Tibial nerve (tissue), 4 donors: ENCODE measurements around the gene AGMO. TPM values are rescaled to one million over a fixed set of nuclear protein-coding genes. Genes with fewer than 3 reads are reported as not detected.
A peak's percentile ranks its signal among the peaks of the same experiment; 100 is the strongest.

Experiments
- DNase-seq, 2 donors: peaks; one replicate each; pipeline ENCODE4 v3.0.0-alpha.2; 2019; ENCODE audit warnings: low spot score in 2 of 2
- H3K27ac ChIP-seq, 4 donors: fragments of 200-600 bp; sonication (generic) in 3 of 4; one replicate each; pipeline ENCODE4 v1.5.1; 2017 to 2019; ENCODE audit warnings: mild to moderate bottlenecking in 1 of 4
- H3K27me3 ChIP-seq, 2 donors: fragments of 200-600 bp; sonication (generic) in 1 of 2; one replicate each; pipeline versions ENCODE4 v1.5.1 to v1.6.0; 2017 to 2019
- H3K36me3 ChIP-seq, 3 donors: fragments of 200-600 bp; sonication (generic); one replicate each; pipeline ENCODE4 v1.5.1; 2018 to 2019
- H3K4me1 ChIP-seq, 4 donors: fragments of 200-600 bp; sonication (generic) in 3 of 4; one replicate each; pipeline ENCODE4 v1.5.1; 2017 to 2019
- H3K4me3 ChIP-seq, 4 donors: fragments of 200-600 bp; sonication (generic) in 3 of 4; one replicate each; pipeline ENCODE4 v1.5.1; 2017 to 2019; ENCODE audit warnings: mild to moderate bottlenecking in 1 of 4, moderate library complexity in 1 of 4
- H3K9me3 ChIP-seq, 4 donors: fragments of 200-600 bp; sonication (generic) in 3 of 4; one replicate each; pipeline ENCODE4 v1.5.1; 2017 to 2019
- EP300 ChIP-seq, 2 donors: sonication (generic); formaldehyde crosslinking; IDR thresholded peaks; one replicate each; pipeline ENCODE4 v1.6.1; 2017; ENCODE audit warnings: antibody characterized with exemption in 2 of 2, mild to moderate bottlenecking in 1 of 2
- POLR2A ChIP-seq, 2 donors: fragments of 450-650 bp; IDR thresholded peaks; one replicate each; pipeline ENCODE4 v1.6.1; 2017; ENCODE audit warnings: antibody characterized with exemption in 2 of 2, mild to moderate bottlenecking in 2 of 2, moderate library complexity in 2 of 2
- WGBS, 2 donors: methylation state at CpG; one replicate each; pipeline ENCODE4 v1.1.5; 2018; 5-methylcytosine and 5-hydroxymethylcytosine counted together
- total RNA-seq, 4 donors: library from RNA; depleted of rRNA; stranded (reverse); fragments of >200 nt; gene quantifications; one replicate each; pipeline ENCODE4 v1.1.0, GENCODE V29; 2016
- TF ChIP-seq, protein P1 (sequence below), 5 experiments: fragments of 200-600 bp in 3 of 5; fragments of 450-650 bp in 2 of 5; sonication (generic) in 3 of 5; IDR thresholded peaks; one replicate each; pipeline ENCODE4 v1.5.1; 2016 to 2019; ENCODE audit warnings: antibody characterized with exemption in 5 of 5, mild to moderate bottlenecking in 3 of 5, moderate library complexity in 2 of 5

The AGMO gene
- total RNA-seq, 4 donors from 2014 or later, result 2.4 to 14.0 (median 6.5) TPM

DNA sequence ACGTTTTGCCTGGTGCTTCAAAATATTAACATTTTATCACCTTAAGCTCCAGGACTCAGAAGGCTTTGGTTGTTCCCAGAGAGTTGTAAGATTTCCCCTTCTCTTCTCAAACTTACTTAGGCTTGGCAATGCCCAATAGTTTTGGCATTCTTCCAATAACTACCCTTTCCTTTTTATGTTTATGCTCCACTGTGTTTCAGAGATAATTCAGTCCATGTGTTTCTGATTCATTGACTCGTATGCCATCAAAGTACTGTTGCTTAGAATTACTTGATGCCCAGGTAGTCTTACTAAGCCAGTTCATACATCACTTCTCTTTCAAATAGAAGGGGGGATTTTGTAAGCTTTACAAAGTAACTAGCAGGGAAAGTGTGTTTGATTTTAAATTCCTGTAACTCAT lies 66.6 kb downstream of the AGMO start:
- TF ChIP-seq POLR2A (IDR thresholded peaks at IDR 0.05), result no peak
- TF ChIP-seq, protein P1, sequence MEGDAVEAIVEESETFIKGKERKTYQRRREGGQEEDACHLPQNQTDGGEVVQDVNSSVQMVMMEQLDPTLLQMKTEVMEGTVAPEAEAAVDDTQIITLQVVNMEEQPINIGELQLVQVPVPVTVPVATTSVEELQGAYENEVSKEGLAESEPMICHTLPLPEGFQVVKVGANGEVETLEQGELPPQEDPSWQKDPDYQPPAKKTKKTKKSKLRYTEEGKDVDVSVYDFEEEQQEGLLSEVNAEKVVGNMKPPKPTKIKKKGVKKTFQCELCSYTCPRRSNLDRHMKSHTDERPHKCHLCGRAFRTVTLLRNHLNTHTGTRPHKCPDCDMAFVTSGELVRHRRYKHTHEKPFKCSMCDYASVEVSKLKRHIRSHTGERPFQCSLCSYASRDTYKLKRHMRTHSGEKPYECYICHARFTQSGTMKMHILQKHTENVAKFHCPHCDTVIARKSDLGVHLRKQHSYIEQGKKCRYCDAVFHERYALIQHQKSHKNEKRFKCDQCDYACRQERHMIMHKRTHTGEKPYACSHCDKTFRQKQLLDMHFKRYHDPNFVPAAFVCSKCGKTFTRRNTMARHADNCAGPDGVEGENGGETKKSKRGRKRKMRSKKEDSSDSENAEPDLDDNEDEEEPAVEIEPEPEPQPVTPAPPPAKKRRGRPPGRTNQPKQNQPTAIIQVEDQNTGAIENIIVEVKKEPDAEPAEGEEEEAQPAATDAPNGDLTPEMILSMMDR (IDR thresholded peaks at IDR 0.05), result no peak
- TF ChIP-seq EP300 (IDR thresholded peaks at IDR 0.05), result no peak

DNA sequence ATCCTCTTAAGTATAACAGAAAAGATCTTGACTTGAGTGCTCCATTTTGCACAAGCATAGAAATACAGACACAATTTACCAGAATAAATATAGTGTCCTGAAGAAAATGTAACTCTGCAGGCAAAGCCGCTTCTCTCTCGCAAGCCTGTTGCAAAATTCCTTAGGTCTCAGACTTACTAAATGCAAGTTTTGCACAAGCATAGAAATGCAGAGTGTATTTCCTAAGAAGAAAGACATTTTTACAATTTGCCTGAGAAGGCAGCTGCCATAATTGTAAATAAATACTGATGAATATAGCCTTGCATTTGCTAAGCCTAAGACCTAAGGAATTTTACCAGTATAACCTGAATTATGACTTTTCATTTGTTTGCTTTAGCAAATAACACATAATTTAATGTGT lies 67.1 kb downstream of the AGMO start:
- 45 to 75% methylated on average over 2 of the region's 2 CpGs for whole genome bisulfite sequencing, 2 donors
- Histone ChIP-seq H3K9me3 (no peaks in the 10 kb centered on the region), H3K27ac (no peak overlapping the region), H3K4me1 (peaks cover 0 to 15% (median 0%) of the 10 kb centered on the region in 4 donors), H3K36me3 (no peaks in the 10 kb centered on the region), H3K27me3 (no peaks in the 10 kb centered on the region), H3K4me3 (no peak overlapping the region)
- DNase-seq, result no peak
- TF ChIP-seq, protein P1 (IDR thresholded peaks at IDR 0.05), result no peak
- TF ChIP-seq POLR2A (IDR thresholded peaks at IDR 0.05) (no peak), EP300 (IDR thresholded peaks at IDR 0.05) (no peak)

More for the DNA sequence above, 66.6 kb downstream of the AGMO start:
- 67 to 82% methylated on average over 2 of the region's 2 CpGs for WGBS, 2 donors
- H3K27ac ChIP-seq, result no peak overlapping the region
- H3K4me3 ChIP-seq, result no peak overlapping the region
- DNase-seq, result no peak
- H3K4me1 ChIP-seq, result peaks cover 0 to 10% (median 0%) of the 10 kb centered on the region in 4 donors
- H3K36me3 ChIP-seq, result no peaks in the 10 kb centered on the region
- H3K9me3 ChIP-seq, result no peaks in the 10 kb centered on the region
- H3K27me3 ChIP-seq, result no peaks in the 10 kb centered on the region

DNA sequence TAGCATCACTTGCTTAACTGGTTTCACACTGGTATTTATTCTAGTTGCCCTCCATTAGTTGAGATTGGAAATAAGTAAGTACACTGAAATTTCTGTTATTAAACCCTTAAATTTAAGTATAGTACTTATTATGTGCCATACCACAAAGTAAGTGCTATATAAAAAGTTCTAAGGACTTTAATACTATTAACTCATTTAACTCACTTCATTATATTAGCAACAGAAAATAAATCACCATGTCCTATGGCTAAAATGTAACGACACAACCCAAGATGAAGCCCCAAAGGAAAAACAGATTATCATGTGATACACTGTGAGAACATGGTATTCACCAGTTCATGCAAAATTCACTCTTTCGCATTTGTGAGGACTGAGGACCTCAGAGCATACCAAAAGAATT lies 70.5 kb downstream of the AGMO start:
- no peaks in the 10 kb centered on the region for H3K27me3 ChIP-seq
- no peak overlapping the region for H3K27ac ChIP-seq
- H3K36me3 ChIP-seq, result no peaks in the 10 kb centered on the region
- TF ChIP-seq POLR2A (IDR thresholded peaks at IDR 0.05) (no peak), EP300 (IDR thresholded peaks at IDR 0.05) (no peak)
- TF ChIP-seq, protein P1 (IDR thresholded peaks at IDR 0.05), result no peak
- no peaks in the 10 kb centered on the region for H3K9me3 ChIP-seq
- no peak for DNase-seq
- WGBS, 2 donors, result 48 to 79% methylated on average over 2 of the region's 2 CpGs
- H3K4me1 ChIP-seq, result peaks cover 0 to 34% (median 0%) of the 10 kb centered on the region in 4 donors
- no peak overlapping the region for H3K4me3 ChIP-seq

DNA sequence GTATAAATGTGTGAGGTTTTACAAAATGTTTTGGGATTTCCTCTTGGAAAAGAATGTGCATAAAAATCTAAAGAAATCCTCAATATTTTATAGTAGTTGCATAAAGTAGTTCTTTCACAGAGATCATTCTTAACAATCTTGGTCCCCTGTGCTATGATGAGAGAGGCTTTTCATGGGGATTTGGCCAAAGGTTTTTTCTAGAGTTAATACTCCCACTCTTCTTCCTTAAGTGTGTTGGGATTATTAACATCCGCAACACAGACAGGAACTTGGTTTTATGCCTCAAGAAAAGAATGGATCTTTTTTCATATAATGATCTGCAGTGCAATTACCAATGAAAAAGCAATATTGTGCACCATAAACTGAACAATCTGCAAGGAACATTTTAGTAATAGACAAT lies 71.5 kb downstream of the AGMO start:
- TF ChIP-seq EP300 (IDR thresholded peaks at IDR 0.05), result no peak
- TF ChIP-seq, protein P1 (IDR thresholded peaks at IDR 0.05), result no peak
- TF ChIP-seq POLR2A (IDR thresholded peaks at IDR 0.05), result no peak
- Histone ChIP-seq H3K9me3 (no peaks in the 10 kb centered on the region), H3K4me3 (no peak overlapping the region), H3K27ac (peak overlapping the region in 2 of 4 donors; percentile 35 to 37), H3K27me3 (no peaks in the 10 kb centered on the region), H3K36me3 (no peaks in the 10 kb centered on the region), H3K4me1 (peaks cover 0 to 34% (median 0%) of the 10 kb centered on the region in 4 donors)
- DNase-seq, result no peak
- 18 to 25% methylated on average over 1 of the region's 1 CpG for WGBS, 2 donors

DNA sequence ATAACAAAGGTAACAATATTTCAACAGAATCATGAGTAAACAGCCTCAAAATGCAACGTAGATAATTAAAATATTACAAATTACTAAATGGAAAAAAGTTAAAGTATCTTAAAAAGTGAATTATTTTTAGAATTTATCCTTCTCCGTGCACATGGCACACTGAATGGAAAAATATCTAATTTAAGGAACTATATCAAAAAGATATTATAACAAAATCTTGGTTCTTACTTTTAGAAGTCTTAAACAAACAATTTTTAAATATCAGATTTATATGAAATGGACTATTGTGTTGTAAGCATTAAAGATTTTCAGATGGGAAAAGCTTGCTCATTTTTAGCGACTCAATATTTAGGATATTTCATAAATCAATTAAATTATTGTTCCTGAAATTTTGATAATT lies 72.0 kb downstream of the AGMO start:
- TF ChIP-seq EP300 (IDR thresholded peaks at IDR 0.05) (no peak), POLR2A (IDR thresholded peaks at IDR 0.05) (no peak)
- TF ChIP-seq, protein P1 (IDR thresholded peaks at IDR 0.05), result no peak
- H3K4me3 ChIP-seq, result no peak overlapping the region
- no peaks in the 10 kb centered on the region for H3K36me3 ChIP-seq
- no peaks in the 10 kb centered on the region for H3K27me3 ChIP-seq
- peaks cover 0 to 34% (median 0%) of the 10 kb centered on the region in 4 donors for H3K4me1 ChIP-seq
- WGBS, 2 donors, result 38 to 40% methylated on average over 3 of the region's 3 CpGs
- DNase-seq, result no peak
- H3K27ac ChIP-seq, result peak overlapping the region in 2 of 4 donors; percentile 35 to 37
- no peaks in the 10 kb centered on the region for H3K9me3 ChIP-seq
